Glutamatergic neuron (in vitro differentiated cells): ENCODE measurements around the gene SPINDOC. TPM values are rescaled to one million over a fixed set of nuclear protein-coding genes. Genes with fewer than 3 reads are reported as not detected.
"Not testable (repeated sequence)": the region's sequence is repeated elsewhere in the genome, so short reads cannot be mapped to it uniquely, and the experiment has no call there.

Source experiments
- DNase-seq: peaks from one replicate; pipeline ENCODE4 v3.0.0; 2022
- H3K27ac Mint-ChIP-seq: one replicate; pipeline ENCODE4 v1.8.0; 2020; ENCODE audit warnings: mild to moderate bottlenecking, mixed read lengths, inconsistent platforms; ENCODE audit not compliant: unreplicated experiment
- H3K27me3 Mint-ChIP-seq: one replicate; pipeline ENCODE4 v1.8.0; 2020; ENCODE audit warnings: mild to moderate bottlenecking, moderate library complexity, mixed read lengths, inconsistent platforms; ENCODE audit not compliant: unreplicated experiment
- H3K36me3 Mint-ChIP-seq: one replicate; pipeline ENCODE4 v1.8.0; 2020; ENCODE audit warnings: mild to moderate bottlenecking, mixed read lengths, inconsistent platforms; ENCODE audit not compliant: unreplicated experiment
- H3K4me1 Mint-ChIP-seq: one replicate; pipeline ENCODE4 v1.8.0; 2020; ENCODE audit warnings: mild to moderate bottlenecking, low read depth, mixed read lengths, inconsistent platforms; ENCODE audit not compliant: unreplicated experiment
- H3K4me3 Mint-ChIP-seq: one replicate; pipeline ENCODE4 v1.8.0; 2020; ENCODE audit warnings: mild to moderate bottlenecking, mixed read lengths, inconsistent platforms; ENCODE audit not compliant: unreplicated experiment
- H3K9me3 Mint-ChIP-seq: one replicate; pipeline ENCODE4 v1.8.0; 2020; ENCODE audit warnings: mild to moderate bottlenecking, moderate library complexity, mixed read lengths, inconsistent platforms; ENCODE audit not compliant: unreplicated experiment
- CTCF ChIP-seq: fragments of 200-600 bp; sonication (generic); IDR thresholded peaks from one replicate; pipeline ENCODE4 v1.5.0; 2021; ENCODE audit not compliant: partially characterized antibody, unreplicated experiment
- total RNA-seq: library from RNA; stranded (reverse); fragmentation: NEBNext Ultra II Directional; extraction: Animal tissue kit (Norgen Biotek cat#: 25700); gene quantifications from one replicate; pipeline ENCODE4 v1.2.1, GENCODE V29; 2021; ENCODE audit not compliant: unreplicated experiment

SPINDOC gene
- total RNA-seq, 1 donor from 2014 or later = 83.7 TPM

GRCh38 chr11:63853476-63853875 lies 40.2 kb downstream of the SPINDOC start:
- Mint-ChIP-seq H3K9me3 (peaks cover 6% of the 10 kb centered on the region), H3K27me3 (peaks cover 5% of the 10 kb centered on the region), H3K36me3 (no peaks in the 10 kb centered on the region), H3K27ac (no peak overlapping the region), H3K4me3 (no peak overlapping the region), H3K4me1 (peaks cover 4% of the 10 kb centered on the region)
- TF ChIP-seq CTCF = no peak
- no peak for DNase-seq

- TF ChIP-seq CTCF = no peak
- Mint-ChIP-seq H3K27ac (no peak overlapping the region), H3K27me3 (peaks cover 5% of the 10 kb centered on the region), H3K9me3 (peaks cover 6% of the 10 kb centered on the region), H3K4me3 (no peak overlapping the region), H3K36me3 (no peaks in the 10 kb centered on the region), H3K4me1 (peaks cover 4% of the 10 kb centered on the region)
- no peak for DNase-seq
Observed at GRCh38 chr11:63854696-63855095, 41.4 kb downstream of the SPINDOC start.

DNA sequence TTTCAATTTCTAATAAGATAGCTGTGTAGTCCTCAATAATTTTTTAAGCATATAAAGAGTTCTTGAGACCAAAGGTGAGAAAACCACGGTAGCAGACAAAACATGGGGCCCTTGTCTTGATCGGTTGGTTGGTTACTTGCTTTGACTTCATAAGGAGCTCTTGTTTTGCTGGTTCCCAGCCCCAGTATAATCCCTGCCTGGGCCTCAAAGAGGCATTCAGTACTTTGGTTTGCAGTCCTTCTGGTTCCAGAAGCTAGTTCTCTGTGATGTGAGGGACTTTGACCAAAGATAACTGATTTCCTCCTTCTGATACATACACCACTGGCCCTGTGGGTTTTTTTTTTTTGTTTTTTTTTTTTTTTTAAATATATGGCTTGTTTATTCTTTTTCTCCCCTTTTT lies 42.7 kb downstream of the SPINDOC start:
- Mint-ChIP-seq H3K9me3 (peaks cover 2% of the 10 kb centered on the region), H3K36me3 (no peaks in the 10 kb centered on the region), H3K27me3 (peaks cover 3% of the 10 kb centered on the region), H3K27ac (no peak overlapping the region), H3K4me1 (peaks cover 4% of the 10 kb centered on the region), H3K4me3 (no peak overlapping the region)
- DNase-seq = no peak
- no peak for TF ChIP-seq CTCF

- Mint-ChIP-seq H3K9me3 (peaks cover 2% of the 10 kb centered on the region), H3K27me3 (peaks cover 2% of the 10 kb centered on the region), H3K27ac (no peak overlapping the region), H3K4me1 (no peaks in the 10 kb centered on the region), H3K36me3 (no peaks in the 10 kb centered on the region), H3K4me3 (no peak overlapping the region)
- TF ChIP-seq CTCF = no peak
- DNase-seq = no peak
Observed at GRCh38 chr11:63858628-63859550, 45.6 kb downstream of the SPINDOC start.

GRCh38 chr11:63862923-63863322 lies 49.7 kb downstream of the SPINDOC start:
- Mint-ChIP-seq H3K27me3 (no peaks in the 10 kb centered on the region), H3K9me3 (no peaks in the 10 kb centered on the region), H3K36me3 (no peaks in the 10 kb centered on the region), H3K4me3 (no peak overlapping the region), H3K27ac (peak overlapping the region; percentile 13), H3K4me1 (peaks cover 7% of the 10 kb centered on the region)
- TF ChIP-seq CTCF = no peak
- DNase-seq = no peak

- not testable (repeated sequence) for H3K9me3 Mint-ChIP-seq, H3K27ac Mint-ChIP-seq, H3K4me3 Mint-ChIP-seq, DNase-seq, H3K36me3 Mint-ChIP-seq, H3K27me3 Mint-ChIP-seq
- peaks cover 11% of the 10 kb centered on the region for H3K4me1 Mint-ChIP-seq
Observed at GRCh38 chr11:63863620-63864019, 50.4 kb downstream of the SPINDOC start.
